Neutrophil (primary cell): ENCODE data around the gene HDAC8.

Experiments
- H3K27ac ChIP-seq: fragments of 200-600 bp; sonication (generic); 2 replicates; pipeline ENCODE4 v1.5.1; 2016; ENCODE audit warnings: mild to moderate bottlenecking, moderate library complexity
- H3K27me3 ChIP-seq: fragments of 200-600 bp; sonication (generic); 2 replicates; pipeline ENCODE4 v1.6.0; 2016; ENCODE audit warnings: mild to moderate bottlenecking
- H3K36me3 ChIP-seq: fragments of 200-600 bp; sonication (generic); 2 replicates; pipeline ENCODE4 v1.5.1; 2017
- H3K4me1 ChIP-seq, 2 experiments: fragments of 200-600 bp in 1 of 2; sonication (generic) in 1 of 2; 1 replicate in 1 of 2; 2 replicates in 1 of 2; pipeline versions ENCODE4 v1.5.1 to v1.6.1; 2013 to 2016; ENCODE audit warnings: low read depth in 1 of 2, low read length in 1 of 2, mild to moderate bottlenecking in 1 of 2, moderate library complexity in 1 of 2; ENCODE audit not compliant: control insufficient read depth in 1 of 2, insufficient read depth in 1 of 2
- H3K4me3 ChIP-seq, 2 experiments: fragments of 200-600 bp in 1 of 2; sonication (generic) in 1 of 2; 1 replicate in 1 of 2; 2 replicates in 1 of 2; pipeline ENCODE4 v1.5.1; 2013 to 2016; ENCODE audit warnings: low read depth in 1 of 2, low read length in 1 of 2, mild to moderate bottlenecking in 1 of 2, moderate library complexity in 1 of 2
- H3K9me3 ChIP-seq: fragments of 200-600 bp; sonication (generic); 2 replicates; pipeline ENCODE4 v1.5.1; 2016
- CTCF ChIP-seq: fragments of 200-600 bp; sonication (generic); IDR thresholded peaks from 2 replicates; pipeline ENCODE4 v1.5.1; 2016; ENCODE audit warnings: antibody characterized with exemption

HDAC8 gene

GRCh38 chrX:72313707-72314641 is 258.7 kb downstream of the HDAC8 start:
- Histone ChIP-seq H3K27me3 (peaks cover 29% of the 10 kb centered on the region), H3K27ac (no peak overlapping the region), H3K9me3 (no peaks in the 10 kb centered on the region), H3K4me1 (no peaks in the 10 kb centered on the region), H3K4me3 (no peak overlapping the region), H3K36me3 (no peaks in the 10 kb centered on the region)
- TF ChIP-seq CTCF, result no peak

DNA sequence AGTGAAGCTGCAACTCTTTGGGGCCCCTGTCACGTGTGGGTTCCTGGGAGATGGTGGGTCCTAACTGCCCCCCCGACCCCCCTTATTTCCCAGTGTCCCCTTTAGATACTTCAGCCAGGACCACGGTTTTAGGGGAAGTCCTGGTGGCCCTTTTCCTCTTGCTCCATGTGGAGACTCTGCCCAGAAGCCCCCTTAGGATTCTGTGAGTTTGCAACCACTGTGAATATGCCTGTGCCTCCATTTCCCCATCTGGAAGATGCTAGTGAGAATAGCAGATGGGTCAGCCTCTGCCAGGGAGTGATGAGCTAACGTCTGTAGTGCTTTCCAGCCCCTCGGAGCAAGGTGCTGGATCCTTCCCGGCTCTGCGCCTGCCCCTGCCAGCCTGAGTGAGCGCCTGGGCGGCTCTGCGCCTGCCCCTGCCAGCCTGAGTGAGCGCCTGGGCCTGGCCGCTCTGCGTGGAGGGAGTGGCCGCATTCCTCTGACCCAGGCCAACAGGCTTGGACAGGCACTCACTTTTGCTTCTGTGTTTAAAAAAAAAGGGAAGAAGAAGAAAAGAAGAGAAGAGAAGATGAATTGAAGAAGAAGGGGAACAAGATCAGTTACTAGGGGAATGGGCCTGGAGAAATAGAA is 260.2 kb downstream of the HDAC8 start:
- Histone ChIP-seq H3K27me3 (peaks cover 44% of the 10 kb centered on the region), H3K9me3 (no peaks in the 10 kb centered on the region), H3K36me3 (no peaks in the 10 kb centered on the region), H3K4me1 (peaks cover 4 to 6% of the 10 kb centered on the region in 2 experiments), H3K27ac (no peak overlapping the region), H3K4me3 (no peak overlapping the region)
- TF ChIP-seq CTCF, result no peak

DNA sequence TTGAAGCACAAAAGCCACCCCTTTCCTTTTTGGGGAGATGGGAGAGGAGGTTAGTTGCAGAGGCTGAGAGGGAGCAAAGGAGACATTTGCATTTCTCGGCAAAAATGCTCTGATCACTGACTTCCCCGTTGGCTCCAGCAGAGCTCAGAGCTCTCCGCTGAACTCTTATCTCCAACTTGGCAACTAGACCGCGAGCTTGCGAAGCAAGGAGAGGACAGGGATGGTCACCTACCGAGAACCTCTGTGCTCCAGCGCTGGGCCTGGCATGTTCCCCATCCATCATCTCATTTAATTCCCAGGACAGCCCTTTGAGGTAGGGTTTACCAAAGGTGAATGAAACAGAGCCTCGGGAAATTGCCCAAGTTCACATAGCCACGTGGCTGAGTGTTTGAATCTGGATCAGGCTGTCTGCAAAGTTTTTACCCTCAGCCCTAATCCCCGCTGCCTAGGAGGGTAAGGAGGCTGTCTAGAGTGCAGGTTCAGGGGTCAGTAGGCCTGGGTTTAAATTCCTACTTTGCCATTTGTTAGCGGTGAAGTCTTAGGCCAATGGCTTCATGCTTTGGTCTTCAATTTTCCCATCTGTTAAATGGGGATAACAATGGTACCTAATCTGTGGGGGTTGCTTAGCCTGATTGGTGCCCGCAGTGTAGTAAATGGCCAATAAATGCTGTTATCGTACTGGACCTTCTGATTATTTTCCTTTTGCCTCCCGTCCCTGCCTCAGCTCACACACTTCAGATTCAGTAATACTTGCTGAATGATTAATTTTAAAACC is 263.2 kb downstream of the HDAC8 start:
- H3K27ac ChIP-seq, result no peak overlapping the region
- H3K27me3 ChIP-seq, result peaks cover 74% of the 10 kb centered on the region
- H3K4me3 ChIP-seq, result no peak overlapping the region
- no peaks in the 10 kb centered on the region for H3K36me3 ChIP-seq
- peaks cover 18 to 29% of the 10 kb centered on the region in 2 experiments for H3K4me1 ChIP-seq
- no peak for TF ChIP-seq CTCF
- H3K9me3 ChIP-seq, result no peaks in the 10 kb centered on the region

DNA sequence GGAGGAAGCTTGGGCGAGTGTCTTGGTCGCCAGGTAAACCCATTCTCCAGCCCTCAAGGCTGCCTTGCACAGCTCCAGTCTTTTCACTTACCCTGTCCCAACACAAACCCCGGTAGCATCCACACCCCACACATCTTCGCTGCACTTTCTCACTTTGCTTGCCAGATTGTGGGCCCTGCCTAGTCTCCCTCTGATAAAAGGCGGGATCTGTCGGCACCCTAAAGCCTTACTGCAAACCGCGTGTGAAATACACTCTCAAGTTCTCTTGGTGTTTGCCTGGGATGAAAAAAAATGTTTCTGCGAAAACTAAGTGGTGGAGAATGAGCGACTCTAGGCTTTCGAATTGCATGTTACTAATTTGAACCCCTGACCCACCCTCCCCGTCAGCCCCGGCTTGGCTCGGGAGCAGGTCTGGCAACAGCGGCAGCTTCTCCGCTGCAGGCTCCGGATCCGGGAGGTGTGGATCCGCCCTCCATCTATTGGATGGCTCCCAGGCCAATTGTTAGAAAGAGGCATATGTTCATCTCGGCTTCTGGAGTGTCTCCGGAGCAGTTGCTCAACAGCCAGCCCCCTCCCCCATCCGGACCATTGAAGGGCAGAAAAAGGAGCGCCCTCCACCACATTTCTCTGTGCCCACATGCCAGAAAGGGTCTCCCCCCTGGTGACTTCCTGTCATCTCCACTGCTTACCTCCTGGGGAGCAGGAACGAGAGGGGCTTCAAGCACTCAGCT is 263.9 kb downstream of the HDAC8 start:
- Histone ChIP-seq H3K36me3 (no peaks in the 10 kb centered on the region), H3K9me3 (no peaks in the 10 kb centered on the region), H3K27me3 (peaks cover 81% of the 10 kb centered on the region), H3K27ac (no peak overlapping the region), H3K4me1 (peaks cover 18 to 29% of the 10 kb centered on the region in 2 experiments), H3K4me3 (no peak overlapping the region)
- no peak for TF ChIP-seq CTCF

- Histone ChIP-seq H3K4me3 (no peak overlapping the region), H3K27me3 (peaks cover 87% of the 10 kb centered on the region)
Measured at GRCh38 chrX:72308209-72308565, 264.5 kb downstream of the HDAC8 start.

More at GRCh38 chrX:72308209-72308565, 264.5 kb downstream of the HDAC8 start:
- H3K36me3 ChIP-seq, result no peaks in the 10 kb centered on the region
- H3K27ac ChIP-seq, result no peak overlapping the region
- TF ChIP-seq CTCF, result no peak
- no peaks in the 10 kb centered on the region for H3K9me3 ChIP-seq
- H3K4me1 ChIP-seq, result peaks cover 18 to 29% of the 10 kb centered on the region in 2 experiments
